ENCODE results near the gene MYO10.

MYO10 gene

DNA sequence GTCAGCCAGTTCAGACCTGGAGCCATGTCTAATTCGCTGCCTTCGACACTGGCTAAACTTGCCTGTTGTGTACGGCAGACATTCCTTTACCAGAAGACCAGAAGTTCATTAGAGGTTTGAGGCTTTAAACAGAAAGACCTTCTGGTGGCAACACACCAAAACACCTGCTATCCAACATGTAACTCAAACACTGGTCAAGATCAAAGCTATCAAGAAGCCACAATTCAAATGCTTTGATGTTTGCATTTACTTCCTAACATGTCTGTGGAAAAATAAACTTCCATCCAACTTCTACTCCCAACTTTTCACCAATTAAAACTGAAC lies 228.3 kb downstream of the MYO10 start (continued):
- TF ChIP-seq, protein P1, sequence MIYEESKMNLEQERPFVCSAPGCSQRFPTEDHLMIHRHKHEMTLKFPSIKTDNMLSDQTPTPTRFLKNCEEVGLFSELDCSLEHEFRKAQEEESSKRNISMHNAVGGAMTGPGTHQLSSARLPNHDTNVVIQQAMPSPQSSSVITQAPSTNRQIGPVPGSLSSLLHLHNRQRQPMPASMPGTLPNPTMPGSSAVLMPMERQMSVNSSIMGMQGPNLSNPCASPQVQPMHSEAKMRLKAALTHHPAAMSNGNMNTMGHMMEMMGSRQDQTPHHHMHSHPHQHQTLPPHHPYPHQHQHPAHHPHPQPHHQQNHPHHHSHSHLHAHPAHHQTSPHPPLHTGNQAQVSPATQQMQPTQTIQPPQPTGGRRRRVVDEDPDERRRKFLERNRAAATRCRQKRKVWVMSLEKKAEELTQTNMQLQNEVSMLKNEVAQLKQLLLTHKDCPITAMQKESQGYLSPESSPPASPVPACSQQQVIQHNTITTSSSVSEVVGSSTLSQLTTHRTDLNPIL (CRISPR knock-in tag; IDR thresholded peaks at IDR 0.05; ENCODE audit: low read depth): no peak
- TF ChIP-seq ARNTL (CRISPR knock-in tag; IDR thresholded peaks at IDR 0.05; ENCODE audit: borderline replicate concordance, low read depth) (no peak), ZFP30 (CRISPR knock-in tag; IDR thresholded peaks at IDR 0.05) (no peak), RARB (CRISPR knock-in tag; IDR thresholded peaks at IDR 0.05) (no peak), OSR1 (CRISPR knock-in tag; IDR thresholded peaks at IDR 0.05) (no peak), TOX (CRISPR knock-in tag; IDR thresholded peaks at IDR 0.05; ENCODE audit: borderline replicate concordance) (no peak), ZNF8 (CRISPR knock-in tag; IDR thresholded peaks at IDR 0.05) (no peak), ISL1 (CRISPR knock-in tag; IDR thresholded peaks at IDR 0.05) (no peak), SNAI2 (CRISPR knock-in tag; IDR thresholded peaks at IDR 0.05) (no peak), CSDC2 (CRISPR knock-in tag; IDR thresholded peaks at IDR 0.05) (no peak)

DNA sequence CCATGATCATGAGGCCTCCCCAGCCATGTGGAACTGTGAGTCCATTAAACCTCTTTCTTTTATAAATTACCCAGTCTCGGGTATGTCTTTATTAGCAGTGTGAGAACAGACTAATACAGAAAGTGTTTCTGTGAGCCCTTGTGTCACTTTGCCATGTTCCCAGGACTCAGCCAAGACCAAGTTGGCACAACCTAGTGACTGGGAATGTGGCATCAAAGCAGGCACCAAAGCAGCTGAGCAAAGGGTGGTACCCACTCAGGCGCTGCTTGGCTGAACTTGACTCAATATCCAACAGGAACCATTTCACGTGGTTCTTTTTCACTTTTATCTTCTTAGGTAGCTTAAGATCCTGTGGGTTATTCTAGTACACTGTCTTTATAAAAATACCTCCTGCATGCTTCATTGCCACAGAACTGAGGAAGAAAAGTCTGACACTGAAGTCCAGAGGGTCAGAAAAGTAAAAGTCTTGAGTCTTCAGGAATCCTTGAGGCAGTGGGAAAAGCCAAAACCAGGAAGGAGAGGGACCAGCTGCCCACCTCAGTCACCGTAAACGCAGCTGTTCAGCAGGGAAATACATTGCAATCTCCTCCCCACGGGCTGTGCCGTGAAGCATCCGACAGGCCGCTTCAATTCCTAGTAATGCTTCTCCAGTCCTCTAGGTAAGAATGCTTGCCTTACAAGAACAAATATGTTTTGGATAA lies 228.8 kb downstream of the MYO10 start:
- ATAC-seq: no peak
- TF ChIP-seq, protein P2, sequence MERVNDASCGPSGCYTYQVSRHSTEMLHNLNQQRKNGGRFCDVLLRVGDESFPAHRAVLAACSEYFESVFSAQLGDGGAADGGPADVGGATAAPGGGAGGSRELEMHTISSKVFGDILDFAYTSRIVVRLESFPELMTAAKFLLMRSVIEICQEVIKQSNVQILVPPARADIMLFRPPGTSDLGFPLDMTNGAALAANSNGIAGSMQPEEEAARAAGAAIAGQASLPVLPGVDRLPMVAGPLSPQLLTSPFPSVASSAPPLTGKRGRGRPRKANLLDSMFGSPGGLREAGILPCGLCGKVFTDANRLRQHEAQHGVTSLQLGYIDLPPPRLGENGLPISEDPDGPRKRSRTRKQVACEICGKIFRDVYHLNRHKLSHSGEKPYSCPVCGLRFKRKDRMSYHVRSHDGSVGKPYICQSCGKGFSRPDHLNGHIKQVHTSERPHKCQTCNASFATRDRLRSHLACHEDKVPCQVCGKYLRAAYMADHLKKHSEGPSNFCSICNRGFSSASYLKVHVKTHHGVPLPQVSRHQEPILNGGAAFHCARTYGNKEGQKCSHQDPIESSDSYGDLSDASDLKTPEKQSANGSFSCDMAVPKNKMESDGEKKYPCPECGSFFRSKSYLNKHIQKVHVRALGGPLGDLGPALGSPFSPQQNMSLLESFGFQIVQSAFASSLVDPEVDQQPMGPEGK (CRISPR knock-in tag; IDR thresholded peaks at IDR 0.05; ENCODE audit: borderline replicate concordance): no peak
- TF ChIP-seq ZFP30 (CRISPR knock-in tag; IDR thresholded peaks at IDR 0.05): no peak
- TF ChIP-seq SNAI2 (CRISPR knock-in tag; IDR thresholded peaks at IDR 0.05): no peak
- no peak for TF ChIP-seq ZFP3 (CRISPR knock-in tag; IDR thresholded peaks at IDR 0.05)

DNA sequence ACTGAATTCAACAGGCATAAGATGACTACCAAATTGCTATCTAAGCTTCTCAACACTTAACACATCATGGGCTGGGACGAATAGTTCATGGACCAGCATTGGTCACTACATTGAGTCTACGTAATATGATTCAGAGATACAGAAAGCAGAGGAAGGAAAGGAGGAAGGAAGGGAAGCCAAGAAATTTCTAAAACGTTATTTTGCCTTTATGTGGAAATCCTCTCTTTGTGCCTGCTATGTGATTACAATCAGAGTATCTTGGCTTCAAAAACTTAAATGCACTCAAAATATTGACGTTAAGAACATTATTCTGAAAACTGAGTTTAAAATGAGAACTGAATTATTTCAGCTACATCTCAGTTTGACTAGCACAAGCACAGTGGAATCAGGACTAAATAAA lies 231.1 kb downstream of the MYO10 start:
- ATAC-seq: no peak
- no peak for TF ChIP-seq TOX (CRISPR knock-in tag; IDR thresholded peaks at IDR 0.05; ENCODE audit: borderline replicate concordance)
- TF ChIP-seq BACH2 (CRISPR knock-in tag; IDR thresholded peaks at IDR 0.05; ENCODE audit: borderline replicate concordance): no peak
- TF ChIP-seq, protein P3, sequence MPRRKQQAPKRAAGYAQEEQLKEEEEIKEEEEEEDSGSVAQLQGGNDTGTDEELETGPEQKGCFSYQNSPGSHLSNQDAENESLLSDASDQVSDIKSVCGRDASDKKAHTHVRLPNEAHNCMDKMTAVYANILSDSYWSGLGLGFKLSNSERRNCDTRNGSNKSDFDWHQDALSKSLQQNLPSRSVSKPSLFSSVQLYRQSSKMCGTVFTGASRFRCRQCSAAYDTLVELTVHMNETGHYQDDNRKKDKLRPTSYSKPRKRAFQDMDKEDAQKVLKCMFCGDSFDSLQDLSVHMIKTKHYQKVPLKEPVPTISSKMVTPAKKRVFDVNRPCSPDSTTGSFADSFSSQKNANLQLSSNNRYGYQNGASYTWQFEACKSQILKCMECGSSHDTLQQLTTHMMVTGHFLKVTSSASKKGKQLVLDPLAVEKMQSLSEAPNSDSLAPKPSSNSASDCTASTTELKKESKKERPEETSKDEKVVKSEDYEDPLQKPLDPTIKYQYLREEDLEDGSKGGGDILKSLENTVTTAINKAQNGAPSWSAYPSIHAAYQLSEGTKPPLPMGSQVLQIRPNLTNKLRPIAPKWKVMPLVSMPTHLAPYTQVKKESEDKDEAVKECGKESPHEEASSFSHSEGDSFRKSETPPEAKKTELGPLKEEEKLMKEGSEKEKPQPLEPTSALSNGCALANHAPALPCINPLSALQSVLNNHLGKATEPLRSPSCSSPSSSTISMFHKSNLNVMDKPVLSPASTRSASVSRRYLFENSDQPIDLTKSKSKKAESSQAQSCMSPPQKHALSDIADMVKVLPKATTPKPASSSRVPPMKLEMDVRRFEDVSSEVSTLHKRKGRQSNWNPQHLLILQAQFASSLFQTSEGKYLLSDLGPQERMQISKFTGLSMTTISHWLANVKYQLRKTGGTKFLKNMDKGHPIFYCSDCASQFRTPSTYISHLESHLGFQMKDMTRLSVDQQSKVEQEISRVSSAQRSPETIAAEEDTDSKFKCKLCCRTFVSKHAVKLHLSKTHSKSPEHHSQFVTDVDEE (CRISPR knock-in tag; IDR thresholded peaks at IDR 0.05): no peak
- no peak for TF ChIP-seq SNAI2 (CRISPR knock-in tag; IDR thresholded peaks at IDR 0.05)
- no peak for TF ChIP-seq CSDC2 (CRISPR knock-in tag; IDR thresholded peaks at IDR 0.05)
- TF ChIP-seq RARB (CRISPR knock-in tag; IDR thresholded peaks at IDR 0.05): no peak
- TF ChIP-seq ARNTL (CRISPR knock-in tag; IDR thresholded peaks at IDR 0.05; ENCODE audit: borderline replicate concordance, low read depth): no peak
- TF ChIP-seq, protein P2 (CRISPR knock-in tag; IDR thresholded peaks at IDR 0.05; ENCODE audit: borderline replicate concordance): no peak
- TF ChIP-seq ZNF8 (CRISPR knock-in tag; IDR thresholded peaks at IDR 0.05): no peak

DNA sequence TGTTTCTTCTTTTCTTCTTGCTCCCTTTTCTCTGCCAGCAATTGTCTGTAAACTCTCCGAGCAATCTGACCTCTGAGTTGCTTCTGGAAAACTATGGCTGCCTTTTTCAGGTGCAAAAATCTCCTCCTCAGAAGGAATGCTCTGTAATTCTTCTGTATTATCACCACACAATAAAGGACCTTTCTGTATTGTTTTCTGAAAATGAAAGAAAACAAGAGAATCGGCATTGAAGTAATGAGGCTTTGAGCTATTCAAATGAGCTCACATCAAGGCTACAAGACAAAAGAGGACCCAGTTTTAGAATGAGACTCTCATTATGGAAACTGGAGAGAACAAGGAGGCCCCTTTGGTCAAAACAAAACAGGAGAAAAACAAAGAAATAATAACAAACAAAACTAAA lies 233.1 kb downstream of the MYO10 start:
- no peak for ATAC-seq
- TF ChIP-seq BACH2 (CRISPR knock-in tag; IDR thresholded peaks at IDR 0.05; ENCODE audit: borderline replicate concordance) (no peak), ZNF8 (CRISPR knock-in tag; IDR thresholded peaks at IDR 0.05) (no peak), PPARA (CRISPR knock-in tag; IDR thresholded peaks at IDR 0.05; ENCODE audit: borderline replicate concordance) (no peak), ESRRG (CRISPR knock-in tag; IDR thresholded peaks at IDR 0.05) (no peak), ZFP30 (CRISPR knock-in tag; IDR thresholded peaks at IDR 0.05) (no peak), SNAI2 (CRISPR knock-in tag; IDR thresholded peaks at IDR 0.05) (no peak), RARB (CRISPR knock-in tag; IDR thresholded peaks at IDR 0.05) (no peak), OSR1 (CRISPR knock-in tag; IDR thresholded peaks at IDR 0.05) (no peak), ZFP3 (CRISPR knock-in tag; IDR thresholded peaks at IDR 0.05) (no peak), TCF4 (CRISPR knock-in tag; IDR thresholded peaks at IDR 0.05; ENCODE audit: borderline replicate concordance) (no peak), TOX (CRISPR knock-in tag; IDR thresholded peaks at IDR 0.05; ENCODE audit: borderline replicate concordance) (no peak), ZC3H10 (CRISPR knock-in tag; IDR thresholded peaks at IDR 0.05) (no peak), ZNF565 (CRISPR knock-in tag; conservative IDR thresholded peaks at IDR 0.05; ENCODE audit: low read depth) (no peak)
- TF ChIP-seq, protein P3 (CRISPR knock-in tag; IDR thresholded peaks at IDR 0.05): no peak
- TF ChIP-seq, protein P2 (CRISPR knock-in tag; IDR thresholded peaks at IDR 0.05; ENCODE audit: borderline replicate concordance): no peak
